Fibroblast of the aortic adventitia (primary cell): ENCODE data around the gene CLEC3B. TPM values are rescaled to one million over a fixed set of nuclear protein-coding genes. Genes with fewer than 3 reads are reported as not detected.

Experiments
- DNase-seq: peaks from one replicate; pipeline ENCODE4 v3.0.0-alpha.2; 2010; ENCODE audit warnings: low read depth
- H3K4me3 ChIP-seq: 2 replicates; pipeline ENCODE4 v1.5.1; 2011; ENCODE audit warnings: low read depth, mild to moderate bottlenecking, control low read depth, low read length, moderate library complexity
- small RNA-seq: library from RNA; depleted of rRNA; stranded (forward); fragments of <200 nt; gene quantifications from one replicate; pipeline ENCODE3, GENCODE V24; 2012
- total RNA-seq: library from RNA; depleted of rRNA; stranded (reverse); fragments of >200 nt; gene quantifications from 2 replicates; pipeline ENCODE4 v1.2.3, GENCODE V29; 2012; ENCODE audit warnings: low replicate concordance
- TF ChIP-seq, protein P1 (sequence below): IDR thresholded peaks from 2 replicates; pipeline ENCODE4 v1.5.1; 2011; ENCODE audit warnings: mild to moderate bottlenecking, low read length, control low read depth, inconsistent platforms; ENCODE audit not compliant: insufficient read depth

CLEC3B gene
- total RNA-seq, 1 donor = 12.4 TPM

DNA sequence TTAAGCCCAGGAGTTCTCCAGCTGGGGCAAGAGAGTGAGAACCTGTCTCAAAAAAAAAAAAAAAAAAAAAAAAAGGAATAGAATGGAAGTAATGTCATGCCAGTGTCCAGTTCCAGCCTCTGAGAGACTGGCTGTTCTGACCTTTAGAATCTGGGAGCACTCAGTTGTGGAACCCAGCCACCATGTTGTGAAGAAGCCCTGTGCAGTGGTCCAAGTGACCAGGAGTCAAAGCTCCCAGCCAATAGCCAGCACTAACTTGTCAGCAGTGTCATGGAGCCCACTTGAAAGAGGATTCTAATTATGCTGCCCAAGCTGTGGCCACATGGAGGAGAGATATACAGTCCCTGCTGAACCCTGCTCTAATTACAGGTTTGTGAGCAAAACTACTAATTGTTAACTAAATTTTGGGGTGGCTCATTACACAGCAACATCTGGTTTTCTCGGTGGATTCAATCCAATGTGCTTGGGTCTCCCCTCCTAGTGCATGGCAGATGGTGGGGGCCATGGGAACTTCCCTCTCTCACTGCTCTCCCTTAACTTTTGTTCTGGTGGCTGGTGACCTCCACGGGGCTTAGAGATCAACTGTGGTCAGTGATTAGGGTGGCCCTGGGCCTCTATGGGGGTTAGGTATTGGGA, 55.5 kb downstream of the CLEC3B start:
- H3K4me3 ChIP-seq = no peak overlapping the region
- no peak for DNase-seq
- TF ChIP-seq, protein P1, sequence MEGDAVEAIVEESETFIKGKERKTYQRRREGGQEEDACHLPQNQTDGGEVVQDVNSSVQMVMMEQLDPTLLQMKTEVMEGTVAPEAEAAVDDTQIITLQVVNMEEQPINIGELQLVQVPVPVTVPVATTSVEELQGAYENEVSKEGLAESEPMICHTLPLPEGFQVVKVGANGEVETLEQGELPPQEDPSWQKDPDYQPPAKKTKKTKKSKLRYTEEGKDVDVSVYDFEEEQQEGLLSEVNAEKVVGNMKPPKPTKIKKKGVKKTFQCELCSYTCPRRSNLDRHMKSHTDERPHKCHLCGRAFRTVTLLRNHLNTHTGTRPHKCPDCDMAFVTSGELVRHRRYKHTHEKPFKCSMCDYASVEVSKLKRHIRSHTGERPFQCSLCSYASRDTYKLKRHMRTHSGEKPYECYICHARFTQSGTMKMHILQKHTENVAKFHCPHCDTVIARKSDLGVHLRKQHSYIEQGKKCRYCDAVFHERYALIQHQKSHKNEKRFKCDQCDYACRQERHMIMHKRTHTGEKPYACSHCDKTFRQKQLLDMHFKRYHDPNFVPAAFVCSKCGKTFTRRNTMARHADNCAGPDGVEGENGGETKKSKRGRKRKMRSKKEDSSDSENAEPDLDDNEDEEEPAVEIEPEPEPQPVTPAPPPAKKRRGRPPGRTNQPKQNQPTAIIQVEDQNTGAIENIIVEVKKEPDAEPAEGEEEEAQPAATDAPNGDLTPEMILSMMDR = no peak

GRCh38 chr3:45082142-45082538, 56.0 kb downstream of the CLEC3B start:
- H3K4me3 ChIP-seq = no peak overlapping the region
- peak; percentile 74 for DNase-seq
- TF ChIP-seq, protein P1 = no peak

- no peak overlapping the region for H3K4me3 ChIP-seq
- DNase-seq = no peak
- TF ChIP-seq, protein P1 = no peak
These were observed 56.9 kb downstream of the CLEC3B start for GRCh38 chr3:45083023-45083422.

DNA sequence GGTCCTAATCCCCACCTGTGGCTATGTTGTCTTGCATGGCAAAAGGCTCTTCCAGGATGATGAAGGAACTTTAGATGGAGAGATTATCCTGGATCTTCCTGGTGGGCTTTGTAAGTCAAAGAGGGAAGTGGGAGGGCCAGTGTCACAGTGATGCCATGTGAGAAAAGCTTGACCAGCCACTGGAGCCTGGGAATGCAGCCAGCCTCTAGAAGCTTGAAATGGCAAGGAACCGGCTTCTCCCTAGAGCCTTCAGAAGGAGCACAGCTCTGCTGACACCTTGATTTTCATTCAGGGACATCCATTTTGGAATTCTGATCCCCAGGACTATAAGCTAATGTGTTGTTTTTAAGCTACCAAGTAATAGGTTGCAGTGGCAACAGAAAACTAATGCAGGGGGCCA, 58.3 kb downstream of the CLEC3B start:
- DNase-seq = no peak
- TF ChIP-seq, protein P1 = no peak
- H3K4me3 ChIP-seq = no peak overlapping the region

GRCh38 chr3:45084820-45085816, 59.0 kb downstream of the CLEC3B start:
- H3K4me3 ChIP-seq = no peak overlapping the region
- peak; percentile 92 for DNase-seq
- TF ChIP-seq, protein P1 = peak; percentile 18

Small RNA genes lying within 50 kb of the gene (small RNA-seq; reads per million reads assigned to genes)
- not detected for gene RNU5B-3P

Other genes with a start within 250 kb of the CLEC3B start
- 13.7 and 20.5 TPM in 2 replicates for gene TMEM42, start 164.4 kb upstream of the CLEC3B start, total RNA-seq
- gene TGM4, start 151.7 kb upstream of the CLEC3B start, total RNA-seq = not detected in 2 replicates
- 60.2 and 86.8 TPM in 2 replicates for gene ZDHHC3, start 50.1 kb upstream of the CLEC3B start, total RNA-seq
- 26.8 and 80.2 TPM in 2 replicates for gene EXOSC7, start 50.1 kb upstream of the CLEC3B start, total RNA-seq
- gene CDCP1, start 120.1 kb downstream of the CLEC3B start, total RNA-seq = 1.3 and 32.8 TPM in 2 replicates
- 4.5 and 19.3 TPM in 2 replicates for gene TMEM158, start 200.0 kb downstream of the CLEC3B start, total RNA-seq